GM21381 (cell line): ENCODE measurements around the gene MTAP.
A peak's percentile ranks its signal among the peaks of the same experiment; 100 is the strongest.
"Not testable (repeated sequence)": the region's sequence is repeated elsewhere in the genome, so short reads cannot be mapped to it uniquely, and the experiment has no call there.

Experiments
- ATAC-seq: cut with Tn5 transposase; IDR thresholded peaks from one replicate; pipeline ENCODE4 v1.9.1; 2021; ENCODE audit warnings: mild to moderate bottlenecking, moderate library complexity; ENCODE audit not compliant: unreplicated experiment

MTAP gene

GRCh38 chr9:21904776-21905175 is 102.3 kb downstream of the MTAP start:
- ATAC-seq: no peak

- no peak for ATAC-seq
Observed at GRCh38 chr9:21906213-21906612, 103.8 kb downstream of the MTAP start.

GRCh38 chr9:21906881-21907280 is 104.4 kb downstream of the MTAP start:
- no peak for ATAC-seq

- ATAC-seq: peak; percentile 83
Observed at GRCh38 chr9:21919377-21920362, 117.2 kb downstream of the MTAP start.

- no peak for ATAC-seq
Observed at GRCh38 chr9:21923694-21924093, 121.3 kb downstream of the MTAP start.

GRCh38 chr9:21927752-21928151 is 125.3 kb downstream of the MTAP start:
- no peak for ATAC-seq

GRCh38 chr9:21931428-21931827 is 129.0 kb downstream of the MTAP start:
- ATAC-seq: no peak

- no peak for ATAC-seq
Observed at GRCh38 chr9:21933281-21933680, 130.8 kb downstream of the MTAP start.

GRCh38 chr9:21933865-21934264 is 131.4 kb downstream of the MTAP start:
- no peak for ATAC-seq

- no peak for ATAC-seq
Observed at GRCh38 chr9:21935631-21936030, 133.2 kb downstream of the MTAP start.

- ATAC-seq: no peak
Observed at GRCh38 chr9:21936161-21936560, 133.7 kb downstream of the MTAP start.

GRCh38 chr9:21941337-21941995 is 139.0 kb downstream of the MTAP start:
- ATAC-seq: no peak

- no peak for ATAC-seq
Observed at GRCh38 chr9:21943464-21943863, 141.0 kb downstream of the MTAP start.

- no peak for ATAC-seq
Observed at GRCh38 chr9:21945606-21946005, 143.2 kb downstream of the MTAP start.

GRCh38 chr9:21958833-21959232 is 156.4 kb downstream of the MTAP start:
- ATAC-seq: no peak

GRCh38 chr9:21959268-21959667 is 156.8 kb downstream of the MTAP start:
- ATAC-seq: not testable (repeated sequence)

- ATAC-seq: no peak
Observed at GRCh38 chr9:21961569-21961968, 159.1 kb downstream of the MTAP start.

- peak; percentile 51 for ATAC-seq
Observed at GRCh38 chr9:21964925-21965385, 162.5 kb downstream of the MTAP start.

GRCh38 chr9:21965401-21965951 is 163.0 kb downstream of the MTAP start:
- peak; percentile 81 for ATAC-seq

- no peak for ATAC-seq
Observed at GRCh38 chr9:21966140-21966851, 163.9 kb downstream of the MTAP start.

- no peak for ATAC-seq
Observed at GRCh38 chr9:21967169-21967568, 164.7 kb downstream of the MTAP start.
